ENCODE data around the gene SLF2. TPM values are rescaled to one million over a fixed set of nuclear protein-coding genes. Genes with fewer than 3 reads are reported as not detected.

The SLF2 gene
- total RNA-seq, 2 donors from 2014 or later, result 15.1 to 21.9 TPM

GRCh38 chr10:100980711-100981110 is 67.9 kb downstream of the SLF2 start:
- no peaks in the 10 kb centered on the region for H3K9me3 ChIP-seq
- no peaks in the 10 kb centered on the region for H3K27me3 ChIP-seq
- no peaks in the 10 kb centered on the region for H3K4me1 ChIP-seq
- peaks cover 18% of the 10 kb centered on the region for H3K36me3 ChIP-seq
- H3K27ac ChIP-seq, result no peak overlapping the region
- DNase-seq, result no peak
- no peak for TF ChIP-seq CTCF (IDR thresholded peaks at IDR 0.05)
- H3K4me3 ChIP-seq, result no peak overlapping the region
- intact Hi-C loops (cut with DNase I), result no loop called here
- no peak overlapping the region for H3K9ac ChIP-seq (ENCODE audit: low read depth in 2 of 2, low read length in 2 of 2)

GRCh38 chr10:100981178-100981772 is 68.5 kb downstream of the SLF2 start:
- no peak overlapping the region for H3K27ac ChIP-seq
- no peak for TF ChIP-seq CTCF (IDR thresholded peaks at IDR 0.05)
- no peaks in the 10 kb centered on the region for H3K9me3 ChIP-seq
- peaks cover 18% of the 10 kb centered on the region for H3K36me3 ChIP-seq
- no peak for DNase-seq
- no peaks in the 10 kb centered on the region for H3K4me1 ChIP-seq
- H3K27me3 ChIP-seq, result no peaks in the 10 kb centered on the region
- H3K4me3 ChIP-seq, result no peak overlapping the region
- intact Hi-C loops (cut with DNase I), result no loop called here
- no peak overlapping the region for H3K9ac ChIP-seq (ENCODE audit: low read depth in 2 of 2, low read length in 2 of 2)

GRCh38 chr10:100982916-100983830 is 70.4 kb downstream of the SLF2 start:
- no peak for DNase-seq
- peaks cover 18% of the 10 kb centered on the region for H3K36me3 ChIP-seq

GRCh38 chr10:100983868-100984671 is 71.3 kb downstream of the SLF2 start:
- peaks cover 12% of the 10 kb centered on the region for H3K36me3 ChIP-seq
- intact Hi-C loops (cut with DNase I), result no loop called here
- no peak for DNase-seq

More at GRCh38 chr10:100982916-100983830, 70.4 kb downstream of the SLF2 start:
- TF ChIP-seq CTCF (IDR thresholded peaks at IDR 0.05), result no peak
- H3K4me1 ChIP-seq, result peaks cover 5% of the 10 kb centered on the region
- no peaks in the 10 kb centered on the region for H3K9me3 ChIP-seq
- H3K9ac ChIP-seq (ENCODE audit: low read depth in 2 of 2, low read length in 2 of 2), result no peak overlapping the region
- H3K4me3 ChIP-seq, result no peak overlapping the region
- H3K27me3 ChIP-seq, result no peaks in the 10 kb centered on the region
- intact Hi-C loops (cut with DNase I), result no loop called here
- H3K27ac ChIP-seq, result no peak overlapping the region

More at GRCh38 chr10:100983868-100984671, 71.3 kb downstream of the SLF2 start:
- Histone ChIP-seq H3K4me3 (no peak overlapping the region), H3K27ac (no peak overlapping the region), H3K9ac (ENCODE audit: low read depth in 2 of 2, low read length in 2 of 2) (no peak overlapping the region), H3K9me3 (no peaks in the 10 kb centered on the region), H3K27me3 (no peaks in the 10 kb centered on the region), H3K4me1 (peaks cover 6% of the 10 kb centered on the region)
- TF ChIP-seq CTCF (IDR thresholded peaks at IDR 0.05), result no peak
